Loucy (cell line): ENCODE data around the gene POLA2.

Experiments used
- EZH2phosphoT487 ChIP-seq: fragments of 200-600 bp; IDR thresholded peaks from 2 replicates; pipeline ENCODE4 v1.6.1; 2018; ENCODE audit warnings: antibody characterized with exemption, mild to moderate bottlenecking, moderate library complexity, borderline replicate concordance
- TF ChIP-seq, protein P1 (sequence below): fragments of 200-600 bp; sonication (generic); conservative IDR thresholded peaks from 2 replicates; pipeline ENCODE4 v1.5.1; 2014; ENCODE audit warnings: mild to moderate bottlenecking, antibody characterized with exemption, low read length

DNA sequence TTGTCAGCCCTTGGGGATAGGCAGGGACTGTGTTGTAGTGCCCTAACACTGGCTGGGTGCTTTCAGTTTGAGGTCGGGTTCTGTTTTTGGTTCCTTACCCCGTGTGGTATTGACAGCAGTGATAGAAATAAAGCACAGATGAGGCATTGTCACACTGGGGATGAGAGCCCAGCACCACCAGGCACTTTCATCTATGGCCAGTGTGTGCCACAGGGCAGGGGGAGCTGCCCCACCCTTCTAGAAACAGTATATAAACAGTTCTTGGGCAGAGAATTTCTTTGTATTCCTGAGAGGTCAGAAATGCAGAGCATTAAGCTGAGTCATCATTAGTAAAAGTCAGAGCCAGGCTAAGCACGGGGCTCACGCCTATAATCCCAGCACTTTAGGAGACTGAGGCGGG lies 29.9 kb downstream of the POLA2 start:
- TF ChIP-seq, protein P1, sequence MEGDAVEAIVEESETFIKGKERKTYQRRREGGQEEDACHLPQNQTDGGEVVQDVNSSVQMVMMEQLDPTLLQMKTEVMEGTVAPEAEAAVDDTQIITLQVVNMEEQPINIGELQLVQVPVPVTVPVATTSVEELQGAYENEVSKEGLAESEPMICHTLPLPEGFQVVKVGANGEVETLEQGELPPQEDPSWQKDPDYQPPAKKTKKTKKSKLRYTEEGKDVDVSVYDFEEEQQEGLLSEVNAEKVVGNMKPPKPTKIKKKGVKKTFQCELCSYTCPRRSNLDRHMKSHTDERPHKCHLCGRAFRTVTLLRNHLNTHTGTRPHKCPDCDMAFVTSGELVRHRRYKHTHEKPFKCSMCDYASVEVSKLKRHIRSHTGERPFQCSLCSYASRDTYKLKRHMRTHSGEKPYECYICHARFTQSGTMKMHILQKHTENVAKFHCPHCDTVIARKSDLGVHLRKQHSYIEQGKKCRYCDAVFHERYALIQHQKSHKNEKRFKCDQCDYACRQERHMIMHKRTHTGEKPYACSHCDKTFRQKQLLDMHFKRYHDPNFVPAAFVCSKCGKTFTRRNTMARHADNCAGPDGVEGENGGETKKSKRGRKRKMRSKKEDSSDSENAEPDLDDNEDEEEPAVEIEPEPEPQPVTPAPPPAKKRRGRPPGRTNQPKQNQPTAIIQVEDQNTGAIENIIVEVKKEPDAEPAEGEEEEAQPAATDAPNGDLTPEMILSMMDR, result no peak
- no peak for TF ChIP-seq EZH2phosphoT487
